HG03457 (cell line): ENCODE data around the gene DCAKD.
A peak's percentile ranks its signal among the peaks of the same experiment; 100 is the strongest.
"Not testable (repeated sequence)": the region's sequence is repeated elsewhere in the genome, so short reads cannot be mapped to it uniquely, and the experiment has no call there.

Experiments used
- ATAC-seq: cut with Tn5 transposase; IDR thresholded peaks from one replicate; pipeline ENCODE4 v1.9.1; 2021; ENCODE audit warnings: moderate number of reproducible peaks; ENCODE audit not compliant: unreplicated experiment

DCAKD gene

DNA sequence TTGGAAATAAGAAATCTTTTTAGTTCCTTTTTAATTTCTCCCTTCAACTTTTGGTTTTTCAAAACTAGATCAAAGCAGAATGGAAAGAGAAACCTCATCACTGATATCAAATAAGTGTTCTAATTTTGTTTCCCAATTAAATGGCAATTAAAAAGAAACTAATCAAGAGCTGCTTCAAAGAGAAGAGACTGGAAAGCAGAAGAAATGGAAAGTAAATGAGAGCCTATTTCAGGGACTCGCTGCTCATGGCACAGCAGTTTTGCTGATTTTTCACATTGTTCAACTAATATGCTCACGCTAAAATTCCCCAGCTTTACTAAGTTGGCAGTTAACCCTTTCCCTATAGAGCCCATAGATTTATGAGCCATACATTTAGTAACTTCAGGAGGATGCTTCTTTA, 16.2 kb upstream of the DCAKD start:
- no peak for ATAC-seq

GRCh38 chr17:45063198-45063597, 11.8 kb upstream of the DCAKD start:
- no peak for ATAC-seq

DNA sequence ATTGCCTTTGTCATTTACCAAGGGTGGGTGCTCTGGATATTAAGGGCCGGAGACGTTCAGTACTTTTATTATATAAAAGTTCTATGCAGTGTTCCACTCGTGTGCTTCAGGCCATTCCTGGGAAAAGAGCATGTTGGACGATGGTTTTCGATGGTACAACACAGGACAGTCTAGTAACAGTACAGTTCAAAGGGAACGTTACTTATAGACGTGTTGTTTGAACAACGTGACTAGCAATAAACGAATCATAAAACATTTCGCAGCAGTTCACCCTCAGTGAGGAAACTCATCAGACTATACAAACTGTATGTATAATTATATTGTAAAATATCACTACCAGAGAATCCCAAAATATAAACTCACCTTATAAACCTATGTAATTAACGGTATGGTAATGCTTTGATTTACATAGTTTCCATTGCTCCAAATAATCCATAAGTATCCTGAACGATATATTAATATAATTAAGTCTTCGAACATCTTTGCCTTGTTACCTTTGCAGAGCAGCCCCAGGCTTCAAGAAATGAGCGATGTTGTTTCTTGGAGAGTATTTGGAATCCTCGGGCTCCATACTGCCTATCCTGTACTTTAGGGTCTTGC, 10.3 kb upstream of the DCAKD start:
- no peak for ATAC-seq

DNA sequence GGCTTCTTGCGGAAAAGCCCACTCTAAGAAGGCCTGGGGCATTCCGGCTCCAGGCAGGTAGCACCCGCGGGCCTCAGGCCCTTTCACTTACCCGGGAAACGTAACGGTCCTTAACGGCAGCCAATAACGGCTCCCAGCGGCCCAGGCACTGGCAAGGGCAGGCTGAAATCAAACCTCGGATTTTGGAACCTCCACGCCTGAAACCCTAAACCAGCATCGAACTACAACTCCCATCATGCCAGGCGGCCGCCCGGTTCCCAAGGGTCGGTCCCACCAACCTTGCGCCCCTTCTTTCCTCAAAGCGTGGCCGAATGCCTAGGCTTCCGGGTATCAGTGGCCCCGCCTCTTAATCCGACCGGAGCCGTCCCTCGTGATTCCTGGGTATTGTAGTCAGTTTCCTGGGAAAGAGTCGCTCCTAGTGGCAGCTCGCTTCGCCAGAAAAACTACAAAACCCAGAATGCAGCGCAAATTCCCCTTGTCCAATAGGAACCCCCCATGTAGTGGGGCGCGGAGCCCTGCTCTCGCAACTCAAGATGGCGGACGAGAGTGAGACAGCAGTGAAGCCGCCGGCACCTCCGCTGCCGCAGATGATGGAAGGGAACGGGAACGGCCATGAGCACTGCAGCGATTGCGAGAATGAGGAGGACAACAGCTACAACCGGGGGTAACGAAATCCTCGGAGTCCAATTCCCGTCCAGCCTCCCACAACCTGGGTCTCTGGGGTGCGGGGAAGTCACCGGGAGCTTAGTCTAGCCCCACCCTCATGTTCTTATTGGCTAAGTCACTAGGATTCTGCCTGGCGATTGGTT, 9.6 kb upstream of the DCAKD start, which contains the start of gene NMT1:
Gene NMT1, plus strand, starts transcription at position 521 of the 809 bp plus-strand sequence. Its CDS starts 13 bp downstream, at position 534.
- peak; percentile 84 for ATAC-seq

GRCh38 chr17:45060382-45060796, 9.0 kb upstream of the DCAKD start:
- ATAC-seq, result no peak

DNA sequence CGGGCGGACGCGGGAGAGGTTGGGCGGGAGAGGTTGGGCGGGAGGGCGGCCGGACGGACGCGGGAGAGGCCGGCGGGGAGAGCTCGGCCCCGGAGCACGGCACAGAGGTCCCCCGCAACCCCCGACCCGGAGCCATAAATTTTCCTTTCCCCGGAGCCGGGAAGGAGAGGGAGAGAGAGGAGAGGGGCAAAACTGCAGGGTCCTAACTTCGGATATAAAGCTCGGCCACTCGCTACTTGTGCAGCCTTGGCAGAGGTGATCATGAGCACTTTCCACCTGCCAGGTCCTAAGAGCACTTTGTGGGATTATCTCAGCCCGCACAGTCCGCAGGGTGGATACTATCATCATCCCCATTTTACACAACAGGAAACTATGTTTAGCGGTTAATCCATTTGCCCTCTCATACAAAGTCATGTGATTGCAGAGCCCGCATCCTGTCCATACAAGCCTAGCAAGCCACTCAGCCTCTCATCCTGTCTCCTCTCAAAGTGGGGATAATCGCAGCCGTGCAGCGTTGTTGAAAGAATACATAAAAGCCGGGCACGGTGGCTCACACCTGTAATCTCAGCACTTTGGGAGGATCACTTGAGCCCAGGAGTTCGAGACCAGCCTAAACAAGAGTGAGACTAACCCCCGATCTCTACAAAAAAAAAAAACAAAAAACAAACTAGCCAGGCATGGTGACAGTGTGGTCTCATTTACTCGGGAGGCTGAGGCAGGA, 780 bp upstream of the DCAKD start:
- no peak for ATAC-seq

DNA sequence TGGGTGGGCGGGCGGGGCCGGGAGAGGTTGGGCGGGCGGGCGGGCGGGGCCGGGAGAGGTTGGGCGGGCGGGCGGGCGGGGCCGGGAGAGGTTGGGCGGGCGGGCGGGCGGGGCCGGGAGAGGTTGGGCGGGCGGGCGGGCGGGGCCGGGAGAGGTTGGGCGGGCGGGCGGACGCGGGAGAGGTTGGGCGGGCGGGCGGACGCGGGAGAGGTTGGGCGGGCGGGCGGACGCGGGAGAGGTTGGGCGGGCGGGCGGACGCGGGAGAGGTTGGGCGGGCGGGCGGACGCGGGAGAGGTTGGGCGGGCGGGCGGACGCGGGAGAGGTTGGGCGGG, 254 bp upstream of the DCAKD start:
- ATAC-seq, result not testable (repeated sequence)

DNA sequence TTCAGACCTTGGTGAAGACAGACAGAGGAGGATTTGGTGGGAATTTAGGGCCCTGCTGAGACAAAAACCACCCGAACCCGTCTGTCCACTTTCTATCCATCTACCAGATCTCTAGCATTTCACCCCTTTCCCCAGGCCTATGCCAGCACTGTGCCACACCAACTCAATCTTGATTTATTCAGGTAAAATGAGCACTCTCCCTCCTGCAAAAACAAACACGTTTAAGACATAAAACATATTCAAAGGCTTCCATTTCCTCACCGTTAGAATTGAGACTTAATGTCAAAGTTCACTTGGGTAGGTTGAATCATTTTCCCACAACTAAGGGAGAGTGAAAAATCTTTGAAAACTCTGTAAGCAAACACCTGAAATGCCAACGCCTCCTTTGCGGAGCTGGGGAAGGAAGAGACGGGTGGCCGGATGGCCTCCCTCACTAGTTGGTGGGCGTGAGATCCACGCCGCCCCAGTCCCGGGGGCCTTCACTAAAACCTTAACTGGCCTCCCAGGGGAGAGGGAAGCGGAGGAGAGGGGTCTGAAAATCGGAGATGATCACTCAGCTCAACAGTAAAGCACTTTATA, 862 bp downstream of the DCAKD start:
- no peak for ATAC-seq

DNA sequence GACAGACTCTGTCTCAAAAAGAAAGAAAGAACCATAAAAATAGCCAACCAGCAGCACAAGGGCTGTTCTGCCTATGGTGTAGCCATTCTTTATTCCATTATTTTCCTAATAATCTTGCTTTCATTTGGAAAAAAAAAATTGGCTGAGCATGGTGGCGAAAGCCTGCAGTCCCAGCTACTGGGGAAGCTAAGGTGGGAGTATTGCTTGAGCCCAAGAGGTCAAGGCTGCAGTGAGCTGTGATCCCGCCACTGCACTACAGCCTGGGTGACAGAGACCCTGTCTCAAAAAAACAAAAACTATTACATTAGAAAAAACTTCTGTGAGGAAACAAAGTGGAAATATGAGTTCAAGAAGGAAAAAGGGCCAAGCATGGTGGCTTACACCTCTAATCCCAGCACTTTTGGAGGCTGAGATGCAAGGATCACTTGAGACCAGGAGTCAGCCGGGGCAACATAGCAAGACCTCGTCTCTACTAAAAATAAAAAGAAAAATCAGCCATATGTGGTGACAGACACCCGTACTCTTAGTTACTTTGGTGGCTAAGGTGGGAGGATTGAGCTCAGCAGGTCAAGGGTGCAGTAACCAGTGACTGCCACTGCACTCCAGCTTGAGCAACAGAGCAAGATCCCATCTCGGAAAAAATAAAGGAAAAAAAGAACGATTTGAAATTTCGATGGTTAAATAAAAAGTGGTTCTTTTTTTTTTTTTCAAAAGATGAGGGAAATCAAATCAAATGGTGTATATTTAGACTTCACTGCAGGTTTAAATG, 2.5 kb downstream of the DCAKD start:
- ATAC-seq, result no peak

DNA sequence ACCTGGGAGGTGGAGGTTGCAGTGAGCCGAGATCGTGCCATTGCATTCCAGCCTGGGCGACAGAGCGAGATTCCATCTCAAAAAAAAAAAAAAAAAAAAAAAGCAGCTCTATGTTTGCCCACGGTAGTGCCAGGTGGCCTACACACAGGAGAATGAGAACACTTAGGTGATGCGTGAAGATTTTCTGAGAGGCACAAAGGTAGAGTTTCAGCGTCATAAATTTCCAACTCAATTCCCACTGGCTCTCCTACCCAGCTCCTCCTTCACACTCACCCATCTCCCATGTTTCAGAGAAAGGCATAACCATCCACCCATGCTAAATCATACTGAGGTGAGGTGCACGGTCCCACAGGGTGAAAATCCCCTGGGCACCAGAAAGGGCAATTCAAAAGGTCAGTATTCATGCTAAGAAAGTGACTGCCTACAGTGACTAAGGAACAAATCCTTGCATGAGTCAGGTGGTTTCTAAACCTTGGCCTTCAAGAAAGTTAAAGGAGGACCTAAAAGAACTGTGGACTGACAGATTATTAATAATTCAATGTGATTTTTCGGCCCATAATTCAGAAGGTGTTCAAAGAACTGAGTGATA, 4.8 kb downstream of the DCAKD start:
- no peak for ATAC-seq

DNA sequence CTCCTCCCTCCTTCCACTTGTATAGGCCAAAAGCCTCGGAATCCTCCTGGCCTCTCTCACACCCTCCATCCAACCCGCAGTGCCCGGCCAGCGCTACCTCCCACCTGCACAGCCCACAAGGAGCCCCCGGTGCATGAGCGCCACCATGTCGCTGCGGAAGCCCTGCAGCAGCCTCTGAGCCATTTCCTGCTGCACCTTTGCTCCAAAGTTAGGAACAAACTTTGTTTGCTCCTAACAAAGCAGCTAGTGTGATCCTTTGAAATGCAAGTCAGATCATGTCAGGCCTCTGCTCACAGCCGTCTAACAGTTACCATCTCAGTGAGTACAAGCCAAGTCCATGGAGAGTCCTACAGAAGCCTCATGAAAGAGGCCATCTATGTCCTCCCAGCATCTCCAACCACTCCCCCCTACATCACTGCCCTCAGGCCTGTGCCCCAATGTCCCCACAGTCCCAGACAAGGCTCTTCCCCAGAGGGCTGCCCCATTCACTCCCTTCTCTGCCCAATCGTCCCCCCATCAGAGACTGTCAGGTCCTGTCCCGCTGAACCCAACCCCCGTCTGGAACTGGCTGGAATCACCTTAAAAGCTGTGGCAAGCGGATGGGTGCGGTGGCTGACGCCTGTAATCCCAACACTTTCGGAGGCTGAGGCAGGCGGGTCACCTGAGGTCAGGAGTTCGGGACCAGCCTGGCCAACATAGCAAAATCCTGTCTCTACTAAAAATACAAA, 7.5 kb downstream of the DCAKD start:
- no peak for ATAC-seq

GRCh38 chr17:45042346-45043120, 8.9 kb downstream of the DCAKD start:
- ATAC-seq, result no peak

GRCh38 chr17:45040459-45040858, 11.0 kb downstream of the DCAKD start:
- ATAC-seq, result no peak

GRCh38 chr17:45038728-45039634, 12.5 kb downstream of the DCAKD start:
- ATAC-seq, result no peak

DNA sequence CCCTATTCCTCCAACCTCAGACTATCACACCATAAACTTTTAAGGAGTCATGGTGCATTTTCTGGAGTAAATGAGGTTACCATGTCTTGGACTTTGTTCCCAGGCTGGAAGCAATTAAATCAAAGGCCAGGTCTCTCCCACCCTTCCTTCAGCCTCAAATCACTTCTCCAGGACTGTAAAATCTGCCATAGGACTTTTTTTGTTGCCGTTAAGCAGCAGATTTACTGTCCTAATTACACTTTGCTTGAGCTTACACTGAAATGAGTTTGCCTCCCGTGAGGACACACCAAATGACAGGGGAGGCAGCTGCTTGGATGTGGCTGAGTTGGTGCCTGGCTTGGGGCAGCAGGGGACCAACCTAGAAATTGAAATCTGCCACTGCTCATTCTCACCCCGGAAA, 14.7 kb downstream of the DCAKD start:
- ATAC-seq, result no peak

GRCh38 chr17:45035848-45036247, 15.6 kb downstream of the DCAKD start:
- ATAC-seq, result no peak

GRCh38 chr17:45034599-45034998, 16.8 kb downstream of the DCAKD start:
- no peak for ATAC-seq

DNA sequence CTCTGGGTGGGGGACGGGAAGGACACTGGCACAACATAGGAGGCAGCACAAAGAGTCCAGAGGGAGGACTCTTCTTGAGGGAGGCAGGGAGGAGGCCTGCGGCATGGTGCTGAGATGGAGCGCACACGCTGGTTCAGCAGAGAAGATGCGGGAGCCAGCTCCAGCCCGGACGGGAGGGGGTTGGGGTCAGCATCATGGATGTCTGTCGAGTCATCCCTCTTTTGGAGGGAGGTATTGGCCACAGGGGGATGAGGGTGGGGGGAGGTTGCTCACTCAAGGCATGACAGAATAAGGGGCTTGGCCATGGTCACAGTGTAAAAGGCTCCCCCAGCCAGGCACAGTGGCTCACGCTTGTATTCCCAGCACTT, 19.3 kb downstream of the DCAKD start:
- no peak for ATAC-seq
